Measurements from ENCODE around the gene COMMD1.
"Not testable (repeated sequence)": the region's sequence is repeated elsewhere in the genome, so short reads cannot be mapped to it uniquely, and the experiment has no call there.

Gene COMMD1

GRCh38 chr2:61905372-61906185 is at the start of gene COMMD1:
TSS of gene COMMD1 (plus strand) at chr2:61905674. CDS start at chr2:61905679, 5 bp downstream.
- peaks cover 9% of the 10 kb centered on the region for H3K79me2 ChIP-seq (ENCODE audit: control insufficient read depth, insufficient read depth, low read length, unreplicated experiment)
- H3K4me3 ChIP-seq (ENCODE audit: low read depth, low read length) = peak within 1 kb of the TSS; percentile 92
- peaks cover 13% of the 10 kb centered on the region for H3K4me1 ChIP-seq (ENCODE audit: control insufficient read depth, insufficient read depth, low read length, unreplicated experiment)
- no peak within 1 kb of the TSS for H3K27ac ChIP-seq (ENCODE audit: low read depth, low read length)
- peak within 1 kb of the TSS; percentile 91 for H2AFZ ChIP-seq (ENCODE audit: low read length, unreplicated experiment)
- H3K36me3 ChIP-seq (ENCODE audit: insufficient read depth, low read length) = no peaks in the 10 kb centered on the region
- H3K27me3 ChIP-seq (ENCODE audit: insufficient read depth, low read length) = no peaks in the 10 kb centered on the region

GRCh38 chr2:61857224-61857623 is 48.2 kb upstream of the COMMD1 start:
- Histone ChIP-seq H3K27me3 (ENCODE audit: insufficient read depth, low read length) (no peaks in the 10 kb centered on the region), H2AFZ (ENCODE audit: low read length, unreplicated experiment) (no peak overlapping the region), H3K79me2 (ENCODE audit: control insufficient read depth, insufficient read depth, low read length, unreplicated experiment) (no peaks in the 10 kb centered on the region), H3K27ac (ENCODE audit: low read depth, low read length) (no peak overlapping the region), H3K4me3 (ENCODE audit: low read depth, low read length) (no peak overlapping the region), H3K36me3 (ENCODE audit: insufficient read depth, low read length) (no peaks in the 10 kb centered on the region; the same call in 1 of the 2 replicates), H3K4me1 (ENCODE audit: control insufficient read depth, insufficient read depth, low read length, unreplicated experiment) (no peaks in the 10 kb centered on the region)

DNA sequence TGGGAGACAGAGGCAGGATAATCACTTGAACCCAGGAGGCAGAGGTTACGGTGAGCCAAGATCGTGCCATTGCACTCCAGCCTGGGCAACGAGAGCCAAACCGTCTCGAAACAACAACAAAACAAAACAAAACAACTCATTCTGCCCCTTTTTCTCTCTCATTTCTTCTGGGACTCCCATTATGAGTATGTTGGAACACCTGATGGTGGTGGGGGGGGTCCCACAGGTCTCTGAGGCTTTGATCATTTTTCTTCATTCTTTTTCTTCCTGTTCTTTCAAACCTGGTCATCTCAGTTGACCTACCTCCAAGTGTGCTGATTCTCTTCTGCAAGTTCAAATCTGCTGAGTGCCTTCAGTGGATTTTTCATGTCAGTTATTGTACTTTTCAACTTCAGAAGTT is 43.4 kb upstream of the COMMD1 start:
- Histone ChIP-seq H3K27ac (ENCODE audit: low read depth, low read length) (no peak overlapping the region), H3K4me1 (ENCODE audit: control insufficient read depth, insufficient read depth, low read length, unreplicated experiment) (no peaks in the 10 kb centered on the region), H3K79me2 (ENCODE audit: control insufficient read depth, insufficient read depth, low read length, unreplicated experiment) (no peaks in the 10 kb centered on the region), H3K27me3 (ENCODE audit: insufficient read depth, low read length) (no peaks in the 10 kb centered on the region), H3K36me3 (ENCODE audit: insufficient read depth, low read length) (peaks cover 22% of the 10 kb centered on the region), H2AFZ (ENCODE audit: low read length, unreplicated experiment) (no peak overlapping the region), H3K4me3 (ENCODE audit: low read depth, low read length) (no peak overlapping the region)

- peaks cover 45% of the 10 kb centered on the region for H3K36me3 ChIP-seq (ENCODE audit: insufficient read depth, low read length)
- not testable (repeated sequence) for H3K27me3 ChIP-seq (ENCODE audit: insufficient read depth, low read length); H3K4me3 ChIP-seq (ENCODE audit: low read depth, low read length); H3K79me2 ChIP-seq (ENCODE audit: control insufficient read depth, insufficient read depth, low read length, unreplicated experiment); H3K4me1 ChIP-seq (ENCODE audit: control insufficient read depth, insufficient read depth, low read length, unreplicated experiment); H3K27ac ChIP-seq (ENCODE audit: low read depth, low read length); H2AFZ ChIP-seq (ENCODE audit: low read length, unreplicated experiment)
These were observed 38.9 kb upstream of the COMMD1 start for GRCh38 chr2:61866482-61867089.

DNA sequence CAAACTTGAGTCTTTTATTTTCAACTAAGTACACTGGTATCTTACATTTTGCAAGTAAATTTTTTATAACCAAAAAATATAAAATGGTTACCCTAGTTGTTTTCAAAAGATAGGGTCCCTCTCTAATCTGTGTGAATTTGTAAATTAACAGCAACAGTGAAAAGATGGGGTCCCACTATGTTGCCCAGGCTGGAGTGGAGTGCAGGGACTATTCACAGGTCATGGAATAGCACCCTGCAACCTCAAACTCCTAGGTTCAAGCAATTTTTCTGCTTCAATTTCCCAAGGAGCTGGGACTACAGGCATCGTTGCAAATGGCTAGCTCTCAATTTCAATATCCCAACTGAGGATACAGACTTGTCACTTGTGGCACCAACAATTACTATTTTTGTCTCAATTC is 29.1 kb upstream of the COMMD1 start:
- no peak overlapping the region for H2AFZ ChIP-seq (ENCODE audit: low read length, unreplicated experiment)
- peaks cover 59% of the 10 kb centered on the region for H3K36me3 ChIP-seq (ENCODE audit: insufficient read depth, low read length)
- no peaks in the 10 kb centered on the region for H3K27me3 ChIP-seq (ENCODE audit: insufficient read depth, low read length)
- no peaks in the 10 kb centered on the region for H3K4me1 ChIP-seq (ENCODE audit: control insufficient read depth, insufficient read depth, low read length, unreplicated experiment)
- peaks cover 31% of the 10 kb centered on the region for H3K79me2 ChIP-seq (ENCODE audit: control insufficient read depth, insufficient read depth, low read length, unreplicated experiment)
- no peak overlapping the region for H3K4me3 ChIP-seq (ENCODE audit: low read depth, low read length)
- no peak overlapping the region for H3K27ac ChIP-seq (ENCODE audit: low read depth, low read length)

- H2AFZ ChIP-seq (ENCODE audit: low read length, unreplicated experiment) = no peak overlapping the region
- no peaks in the 10 kb centered on the region for H3K27me3 ChIP-seq (ENCODE audit: insufficient read depth, low read length)
- peaks cover 57% of the 10 kb centered on the region for H3K36me3 ChIP-seq (ENCODE audit: insufficient read depth, low read length)
- H3K27ac ChIP-seq (ENCODE audit: low read depth, low read length) = no peak overlapping the region
- peaks cover 33% of the 10 kb centered on the region for H3K79me2 ChIP-seq (ENCODE audit: control insufficient read depth, insufficient read depth, low read length, unreplicated experiment)
- no peaks in the 10 kb centered on the region for H3K4me1 ChIP-seq (ENCODE audit: control insufficient read depth, insufficient read depth, low read length, unreplicated experiment)
- no peak overlapping the region for H3K4me3 ChIP-seq (ENCODE audit: low read depth, low read length)
These were observed 27.8 kb upstream of the COMMD1 start for GRCh38 chr2:61877571-61878245.

DNA sequence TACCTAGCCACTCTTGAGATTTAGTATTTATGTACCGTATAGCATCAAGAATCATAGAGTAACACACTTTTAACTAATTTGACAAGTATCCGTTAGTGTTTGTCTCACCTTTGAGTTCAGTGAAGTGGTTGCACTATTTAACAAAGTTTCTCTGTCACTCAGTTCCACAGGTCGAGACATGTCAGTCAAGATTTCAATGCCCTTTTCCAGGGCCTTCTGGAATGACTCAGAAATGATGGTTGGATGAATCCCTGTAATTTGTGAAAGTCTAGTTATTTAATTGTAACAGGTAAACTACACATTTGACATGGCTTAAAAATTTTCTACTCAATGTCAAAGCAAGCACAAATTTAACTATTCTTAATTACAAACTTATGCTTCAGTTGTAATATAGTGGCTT is 26.7 kb upstream of the COMMD1 start:
- H3K79me2 ChIP-seq (ENCODE audit: control insufficient read depth, insufficient read depth, low read length, unreplicated experiment) = peaks cover 32% of the 10 kb centered on the region
- H3K4me1 ChIP-seq (ENCODE audit: control insufficient read depth, insufficient read depth, low read length, unreplicated experiment) = no peaks in the 10 kb centered on the region
- H3K4me3 ChIP-seq (ENCODE audit: low read depth, low read length) = no peak overlapping the region
- H2AFZ ChIP-seq (ENCODE audit: low read length, unreplicated experiment) = no peak overlapping the region
- peaks cover 57% of the 10 kb centered on the region for H3K36me3 ChIP-seq (ENCODE audit: insufficient read depth, low read length)
- no peak overlapping the region for H3K27ac ChIP-seq (ENCODE audit: low read depth, low read length)
- no peaks in the 10 kb centered on the region for H3K27me3 ChIP-seq (ENCODE audit: insufficient read depth, low read length)

DNA sequence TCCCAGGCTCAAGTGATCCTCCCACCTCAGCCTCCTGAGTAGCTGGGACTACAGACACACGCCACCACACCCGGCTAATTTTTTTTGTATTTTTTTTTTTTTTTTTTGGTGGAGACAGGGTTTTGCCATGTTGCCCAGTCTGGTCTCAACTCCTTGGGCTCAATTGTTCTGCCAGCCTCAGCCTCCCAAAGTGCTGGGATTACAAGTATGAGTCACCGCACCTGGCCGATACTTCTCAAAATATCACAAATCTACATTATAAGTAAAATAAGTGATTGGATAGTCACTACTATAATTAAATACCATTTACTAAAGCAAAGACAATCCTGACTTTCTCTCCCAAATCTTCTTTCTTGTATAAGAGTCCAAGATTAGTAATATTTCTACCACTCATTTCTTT is 26.1 kb upstream of the COMMD1 start:
- Histone ChIP-seq H3K79me2 (ENCODE audit: control insufficient read depth, insufficient read depth, low read length, unreplicated experiment) (peaks cover 34% of the 10 kb centered on the region), H3K36me3 (ENCODE audit: insufficient read depth, low read length) (peaks cover 59% of the 10 kb centered on the region)
- H3K4me1 ChIP-seq (ENCODE audit: control insufficient read depth, insufficient read depth, low read length, unreplicated experiment); H3K27me3 ChIP-seq (ENCODE audit: insufficient read depth, low read length); H3K4me3 ChIP-seq (ENCODE audit: low read depth, low read length); H3K27ac ChIP-seq (ENCODE audit: low read depth, low read length); H2AFZ ChIP-seq (ENCODE audit: low read length, unreplicated experiment): not testable (repeated sequence)

- H3K36me3 ChIP-seq (ENCODE audit: insufficient read depth, low read length) = peaks cover 37% of the 10 kb centered on the region
These were observed 22.6 kb upstream of the COMMD1 start for GRCh38 chr2:61882850-61883249.

GRCh38 chr2:61885896-61886603 is 19.4 kb upstream of the COMMD1 start:
- H3K36me3 ChIP-seq (ENCODE audit: insufficient read depth, low read length) = peaks cover 21% of the 10 kb centered on the region
- H3K4me3 ChIP-seq (ENCODE audit: low read depth, low read length) = peak overlapping the region; percentile 89
- H3K4me1 ChIP-seq (ENCODE audit: control insufficient read depth, insufficient read depth, low read length, unreplicated experiment) = peaks cover 16% of the 10 kb centered on the region
- H3K79me2 ChIP-seq (ENCODE audit: control insufficient read depth, insufficient read depth, low read length, unreplicated experiment) = peaks cover 50% of the 10 kb centered on the region
- no peaks in the 10 kb centered on the region for H3K27me3 ChIP-seq (ENCODE audit: insufficient read depth, low read length)
- no peak overlapping the region for H3K27ac ChIP-seq (ENCODE audit: low read depth, low read length)
- no peak overlapping the region for H2AFZ ChIP-seq (ENCODE audit: low read length, unreplicated experiment)

More at GRCh38 chr2:61882850-61883249, 22.6 kb upstream of the COMMD1 start:
- H3K27ac ChIP-seq (ENCODE audit: low read depth, low read length) = no peak overlapping the region
- peaks cover 58% of the 10 kb centered on the region for H3K79me2 ChIP-seq (ENCODE audit: control insufficient read depth, insufficient read depth, low read length, unreplicated experiment)
- H3K4me1 ChIP-seq (ENCODE audit: control insufficient read depth, insufficient read depth, low read length, unreplicated experiment) = peaks cover 16% of the 10 kb centered on the region
- H2AFZ ChIP-seq (ENCODE audit: low read length, unreplicated experiment) = no peak overlapping the region
- no peaks in the 10 kb centered on the region for H3K27me3 ChIP-seq (ENCODE audit: insufficient read depth, low read length)
- no peak overlapping the region for H3K4me3 ChIP-seq (ENCODE audit: low read depth, low read length)
